ENCODE data around the gene ARHGEF28.

Gene ARHGEF28

GRCh38 chr5:73942783-73943182 lies 316.8 kb downstream of the ARHGEF28 start:
- H3K27ac ChIP-seq: no peak overlapping the region
- H3K4me3 ChIP-seq: no peak overlapping the region

DNA sequence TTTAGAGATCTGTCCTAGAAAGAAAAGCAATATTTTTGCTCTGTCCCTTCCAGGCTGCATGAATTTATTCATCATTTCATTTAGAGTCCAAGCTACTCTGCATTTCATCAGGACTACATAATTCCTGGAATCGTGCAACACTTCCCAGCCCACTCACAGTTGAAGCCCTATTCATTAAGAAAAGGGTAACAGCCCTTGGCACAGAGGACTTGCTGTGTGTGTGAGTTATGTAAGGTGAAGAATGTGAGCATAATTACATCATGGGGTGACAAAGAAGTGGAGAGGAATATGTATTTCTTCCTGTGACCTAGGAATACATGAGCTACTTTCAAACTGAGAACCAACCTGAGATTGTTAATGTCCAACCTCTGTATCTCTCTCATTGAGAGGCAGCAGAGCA lies 317.4 kb downstream of the ARHGEF28 start:
- H3K4me3 ChIP-seq: no peak overlapping the region
- H3K27ac ChIP-seq: no peak overlapping the region

DNA sequence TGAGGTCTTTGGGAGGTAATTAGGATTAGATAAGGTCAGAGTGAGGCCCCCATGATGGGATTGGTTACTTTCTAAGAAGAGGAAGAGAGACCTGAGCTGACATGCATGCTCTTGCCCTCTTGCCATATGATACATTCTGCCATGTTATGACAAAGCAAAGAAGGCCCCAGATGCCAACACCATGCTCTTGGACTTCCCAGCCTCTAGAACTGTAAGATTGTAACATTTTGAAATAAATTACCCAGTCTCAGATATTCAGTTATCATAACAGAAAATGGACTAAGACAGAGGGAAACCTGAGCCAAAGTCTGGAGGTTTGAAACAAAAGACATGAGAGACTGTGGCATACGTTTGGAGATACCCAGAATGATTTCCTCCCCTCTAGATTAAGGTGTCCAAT lies 318.6 kb downstream of the ARHGEF28 start:
- no peak overlapping the region for H3K27ac ChIP-seq

DNA sequence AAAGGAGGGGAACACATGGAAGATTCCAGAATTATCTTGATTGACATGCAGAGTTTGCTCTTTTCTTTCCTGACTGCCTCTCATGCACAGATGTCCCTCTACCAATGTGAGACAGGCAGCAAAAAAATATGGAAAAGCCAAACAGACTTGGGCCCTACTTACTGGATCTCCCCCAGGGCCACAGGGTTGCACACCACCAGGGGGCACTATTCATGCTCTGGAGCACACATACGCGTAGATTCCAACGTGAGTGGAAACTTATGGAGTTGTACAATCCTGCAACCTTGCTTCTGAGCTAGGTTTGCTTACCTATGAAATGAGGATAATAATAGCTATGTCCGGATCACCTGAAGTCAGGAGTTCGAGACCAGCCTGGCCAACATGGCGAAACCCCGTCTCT lies 319.5 kb downstream of the ARHGEF28 start:
- Histone ChIP-seq H3K4me3 (no peak overlapping the region), H3K27ac (no peak overlapping the region)

More for the DNA sequence above, 318.6 kb downstream of the ARHGEF28 start:
- no peak overlapping the region for H3K4me3 ChIP-seq

DNA sequence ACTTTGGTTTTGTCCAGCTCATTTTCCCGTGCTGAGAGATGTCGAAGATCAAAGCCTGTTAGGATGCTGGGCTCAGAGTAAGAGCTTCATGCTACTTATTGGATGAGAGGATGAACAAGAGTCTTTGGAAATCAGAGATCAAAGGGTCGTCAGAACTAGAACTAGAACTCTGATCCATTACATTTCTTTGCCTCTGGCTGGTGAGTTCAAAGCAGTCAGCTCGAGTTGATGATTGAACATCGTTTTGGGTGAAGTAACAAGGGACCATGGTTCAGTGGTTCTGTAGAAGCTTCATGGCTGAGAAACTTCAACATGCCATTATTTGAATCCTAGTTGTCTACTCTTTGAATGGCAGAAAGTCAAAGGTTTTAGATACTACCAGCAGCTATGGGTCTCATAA lies 320.3 kb downstream of the ARHGEF28 start:
- H3K4me3 ChIP-seq: no peak overlapping the region
- H3K27ac ChIP-seq: no peak overlapping the region

- Histone ChIP-seq H3K27ac (no peak overlapping the region), H3K4me3 (no peak overlapping the region)
Measured at GRCh38 chr5:73946919-73947602, 321.1 kb downstream of the ARHGEF28 start.

DNA sequence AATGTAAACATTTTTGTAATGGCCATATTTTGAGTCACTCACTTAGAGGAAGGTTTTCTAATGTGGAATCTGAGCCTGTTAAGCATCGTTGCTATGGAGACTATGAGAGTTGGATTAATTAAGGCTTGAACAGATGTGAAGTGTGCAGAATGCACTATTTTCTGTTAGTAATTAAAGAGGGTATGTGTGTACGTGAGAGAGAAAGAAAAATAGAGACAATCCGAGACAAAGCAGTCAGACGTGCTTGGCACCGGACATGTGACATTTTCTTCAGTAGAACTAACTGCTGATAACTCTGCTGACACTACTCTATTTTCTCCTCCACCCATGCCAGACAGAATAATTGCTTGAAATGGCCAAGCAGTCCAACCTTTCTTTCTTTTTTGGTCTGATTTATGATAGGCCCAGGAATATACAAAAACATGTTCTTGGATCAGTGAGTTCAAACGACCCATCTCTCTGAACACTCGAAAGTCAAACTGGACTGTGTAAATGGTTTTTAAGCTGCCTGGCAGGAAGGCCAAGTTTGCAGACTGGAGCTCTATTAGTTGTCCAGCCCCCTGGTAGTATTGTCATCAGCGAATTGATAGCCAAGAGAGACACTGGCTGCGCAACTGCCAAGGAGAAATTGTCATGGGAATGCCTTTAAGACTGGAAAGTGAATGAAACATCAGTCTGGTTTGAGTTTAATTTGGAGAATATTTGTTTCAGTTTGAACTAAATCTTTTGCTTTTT lies 322.1 kb downstream of the ARHGEF28 start:
- H3K27ac ChIP-seq: peak overlapping the region in 5 of 21 experiments; percentile 2 to 74 (median 25)
- H3K4me3 ChIP-seq: no peak overlapping the region

DNA sequence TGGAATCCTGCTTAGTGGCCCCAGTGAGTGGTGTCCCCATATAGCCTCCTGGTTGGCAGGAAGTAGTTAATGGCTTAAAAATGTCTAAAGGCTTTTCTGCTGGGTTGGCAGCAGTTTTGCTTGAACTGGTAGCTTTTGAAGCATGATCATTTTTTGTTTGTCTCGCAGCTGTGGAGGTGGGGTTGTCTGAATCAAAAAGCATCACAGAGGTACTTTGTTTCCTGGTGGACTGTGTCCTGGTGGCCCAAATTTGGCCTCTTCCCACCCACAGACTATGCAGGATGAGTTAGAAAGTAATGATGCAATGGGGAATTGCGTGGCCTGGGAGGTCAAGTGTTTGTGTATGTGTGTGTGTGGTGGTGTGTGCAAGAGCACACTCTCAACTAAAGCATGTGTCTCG lies 322.7 kb downstream of the ARHGEF28 start:
- Histone ChIP-seq H3K27ac (peak overlapping the region in 6 of 21 experiments; percentile 2 to 74 (median 26)), H3K4me3 (no peak overlapping the region)

- no peak overlapping the region for H3K4me3 ChIP-seq
- no peak overlapping the region for H3K27ac ChIP-seq
Measured at GRCh38 chr5:73950441-73950873, 324.5 kb downstream of the ARHGEF28 start.

DNA sequence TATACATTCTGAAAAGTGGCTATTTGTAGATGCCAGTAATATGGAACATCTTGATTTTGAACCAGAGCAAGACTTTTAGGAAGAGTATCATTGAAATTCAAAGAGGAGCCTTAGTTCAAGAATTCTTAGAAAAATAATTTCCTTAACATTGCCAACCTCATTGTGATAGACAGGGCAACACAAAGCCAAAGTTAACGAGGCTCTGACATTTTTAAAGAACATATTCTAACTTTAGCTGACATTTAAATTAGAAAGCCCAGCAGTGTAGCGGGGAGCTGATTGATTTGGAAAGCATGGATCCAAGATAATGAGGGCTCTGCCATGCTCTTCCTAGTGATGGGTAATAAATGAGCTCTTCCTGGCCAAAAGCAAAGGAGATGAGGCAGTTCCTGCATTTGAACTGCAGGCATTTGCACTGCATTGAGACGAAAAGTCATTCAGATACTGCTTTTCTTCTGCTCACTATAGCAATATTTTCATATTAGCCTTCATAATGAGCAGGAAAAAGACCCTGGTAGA lies 325.0 kb downstream of the ARHGEF28 start:
- H3K4me3 ChIP-seq: no peak overlapping the region
- H3K27ac ChIP-seq: no peak overlapping the region

GRCh38 chr5:73952872-73953271 lies 326.9 kb downstream of the ARHGEF28 start:
- H3K4me3 ChIP-seq: no peak overlapping the region

DNA sequence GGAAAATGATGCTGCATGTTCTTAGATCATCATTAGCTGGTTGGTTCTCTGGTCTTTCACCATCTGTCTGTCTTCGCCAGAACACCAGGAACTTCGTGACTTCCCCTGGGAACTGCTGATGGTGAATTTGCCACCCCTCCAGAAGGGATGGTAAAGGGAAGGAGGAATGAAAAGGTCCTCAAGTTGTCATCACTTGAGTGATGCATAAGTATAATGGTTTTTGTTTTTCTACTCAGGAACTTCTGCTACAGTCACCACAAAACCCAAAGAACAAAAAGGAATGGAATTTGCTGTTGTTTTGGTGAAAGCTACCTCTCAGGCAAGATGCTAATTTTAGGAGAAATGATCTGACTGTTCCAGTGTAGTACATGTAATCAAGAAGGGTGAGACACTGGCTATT lies 328.4 kb downstream of the ARHGEF28 start:
- H3K27ac ChIP-seq: no peak overlapping the region
- H3K4me3 ChIP-seq: no peak overlapping the region

More at GRCh38 chr5:73952872-73953271, 326.9 kb downstream of the ARHGEF28 start:
- no peak overlapping the region for H3K27ac ChIP-seq

GRCh38 chr5:73955271-73955846 lies 329.4 kb downstream of the ARHGEF28 start:
- H3K4me3 ChIP-seq: no peak overlapping the region
- H3K27ac ChIP-seq: no peak overlapping the region

DNA sequence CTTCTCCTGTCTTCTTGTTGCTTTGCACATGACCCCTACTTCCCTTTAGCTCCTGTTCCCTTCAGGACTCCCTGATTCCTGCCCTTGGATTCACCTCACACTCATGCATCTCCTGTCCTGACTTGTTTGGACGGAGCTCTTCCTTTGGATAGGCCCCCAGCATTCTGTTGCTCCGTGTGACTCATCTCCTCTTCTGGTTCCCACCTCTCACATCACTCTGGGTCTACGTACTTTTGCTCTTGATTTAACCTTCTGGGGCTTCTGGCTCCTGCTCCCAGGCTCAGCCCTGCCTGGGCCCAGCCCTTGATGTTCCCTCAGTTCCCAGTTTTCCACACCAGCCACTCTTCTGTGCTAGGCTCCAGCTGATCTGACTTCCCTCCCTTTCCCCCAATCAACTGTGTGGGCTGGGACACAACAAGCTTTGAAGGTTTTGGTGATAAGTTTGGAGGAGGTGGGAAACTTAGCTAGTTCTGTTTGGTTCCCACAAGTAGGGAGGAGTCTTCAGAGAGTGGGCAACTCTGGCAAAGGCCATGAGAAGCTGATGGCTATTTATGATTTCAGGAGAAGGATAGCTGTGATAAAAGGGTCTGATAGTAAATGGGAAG lies 331.5 kb downstream of the ARHGEF28 start:
- peak overlapping the region in 2 of 21 experiments; percentile 5 to 18 for H3K27ac ChIP-seq
- H3K4me3 ChIP-seq: no peak overlapping the region

- H3K27ac ChIP-seq: no peak overlapping the region
- no peak overlapping the region for H3K4me3 ChIP-seq
Measured at GRCh38 chr5:73958037-73958436, 332.0 kb downstream of the ARHGEF28 start.

DNA sequence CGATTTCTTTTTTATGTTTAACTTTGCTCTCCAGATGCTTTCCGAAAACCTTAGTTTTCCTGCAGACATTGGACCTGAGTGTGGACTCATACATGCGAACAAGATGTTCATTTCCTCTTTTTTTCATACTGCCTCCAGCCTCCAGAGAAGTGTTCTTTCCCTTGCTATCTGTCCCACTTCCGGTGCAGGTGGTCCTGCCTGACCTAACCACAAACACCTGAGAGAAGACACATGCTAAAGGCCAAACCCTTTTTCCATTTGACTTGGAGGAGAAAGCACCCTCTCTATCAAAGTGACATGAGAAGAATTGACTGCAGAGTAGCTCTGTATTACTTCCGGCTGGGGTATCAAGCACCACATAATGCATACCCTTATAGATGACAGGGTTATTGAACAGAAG lies 334.0 kb downstream of the ARHGEF28 start:
- no peak overlapping the region for H3K27ac ChIP-seq

DNA sequence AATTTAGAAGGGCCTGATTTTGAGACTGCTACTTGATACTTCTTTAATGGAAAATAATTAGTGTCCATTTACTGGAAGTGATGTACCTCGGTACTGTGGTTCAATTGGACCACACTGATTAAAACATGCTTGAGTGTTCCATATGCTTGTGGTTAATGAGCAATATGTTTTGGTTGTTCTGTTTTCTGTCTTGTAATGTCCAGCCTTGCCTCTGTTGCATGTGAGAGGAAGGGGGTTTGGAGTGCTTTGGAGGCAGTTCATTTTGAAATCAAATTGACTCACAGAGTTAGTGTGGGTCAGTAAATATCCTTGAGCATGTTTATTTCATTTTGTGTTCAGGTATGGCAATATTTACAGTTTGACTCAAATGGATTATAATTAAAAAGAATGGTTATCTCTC lies 334.4 kb downstream of the ARHGEF28 start:
- no peak overlapping the region for H3K27ac ChIP-seq
- no peak overlapping the region for H3K4me3 ChIP-seq

More for the DNA sequence above, 334.0 kb downstream of the ARHGEF28 start:
- H3K4me3 ChIP-seq: no peak overlapping the region

DNA sequence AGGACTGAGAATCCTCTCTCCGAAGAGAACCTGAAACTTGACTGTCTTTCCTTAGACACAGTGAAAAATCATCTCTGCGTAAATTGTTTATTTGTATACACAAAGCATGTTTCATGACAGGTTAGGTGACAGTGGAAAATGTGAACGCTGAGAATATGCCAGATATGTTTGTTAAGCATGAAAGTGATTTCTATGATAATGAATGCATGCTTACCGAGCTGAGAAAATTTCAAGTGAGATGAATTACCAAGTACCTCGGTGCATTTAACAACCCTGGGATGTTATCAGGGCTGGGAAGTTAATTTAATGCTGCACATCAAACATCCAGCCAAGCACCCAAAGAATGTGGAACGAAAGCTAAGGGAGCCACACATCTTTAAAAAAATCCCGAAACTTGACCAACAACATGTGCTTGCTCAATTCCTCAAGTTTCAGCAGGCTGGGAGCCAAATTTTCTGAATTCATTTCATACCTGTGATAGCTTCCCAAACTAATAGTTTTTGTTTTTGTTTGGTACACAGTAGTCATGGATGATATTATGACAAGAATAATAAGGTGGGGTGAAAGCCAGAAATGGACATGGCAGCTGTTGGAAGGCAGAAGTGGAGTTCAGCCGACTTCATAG lies 336.9 kb downstream of the ARHGEF28 start:
- no peak overlapping the region for H3K4me3 ChIP-seq
- no peak overlapping the region for H3K27ac ChIP-seq

DNA sequence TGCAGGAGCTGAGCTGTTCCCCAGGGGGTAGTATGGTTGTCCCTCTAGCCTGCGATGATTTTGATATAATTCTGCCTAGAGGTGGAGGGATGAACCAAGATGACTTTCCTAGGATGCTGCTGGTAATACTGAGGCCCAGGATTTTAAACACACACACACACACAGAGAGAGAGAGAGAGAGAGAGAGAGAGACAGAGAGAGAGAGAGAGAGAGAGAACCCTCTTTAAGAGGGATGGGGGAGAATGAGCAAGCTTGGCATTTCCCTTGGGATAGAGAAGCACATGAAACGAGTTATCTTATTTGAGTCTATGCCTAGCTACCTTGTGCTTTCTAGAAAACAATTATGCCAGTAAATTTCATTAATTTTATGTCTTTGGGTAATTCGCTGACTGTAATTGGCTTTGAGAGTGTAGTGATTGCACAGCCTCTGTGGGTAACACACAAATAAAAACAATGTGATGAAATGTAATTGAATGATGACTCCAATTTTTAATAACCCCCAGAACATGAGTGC lies 338.4 kb downstream of the ARHGEF28 start:
- H3K4me3 ChIP-seq: no peak overlapping the region
- H3K27ac ChIP-seq: no peak overlapping the region

GRCh38 chr5:73966451-73966850 lies 340.5 kb downstream of the ARHGEF28 start:
- no peak overlapping the region for H3K27ac ChIP-seq
- no peak overlapping the region for H3K4me3 ChIP-seq

Data from skin epidermis (tissue), 12 donors.